Stomach (tissue), 9 donors: ENCODE results near the gene CEP41. TPM values are rescaled to one million over a fixed set of nuclear protein-coding genes. Genes with fewer than 3 reads are reported as not detected.

ENCODE experiments used
- DNase-seq, 2 donors: peaks; one replicate each; pipeline versions ENCODE4 v3.0.0 to v3.0.0-alpha.2; 2013 to 2019
- H3K27ac ChIP-seq, 5 donors: fragments of 200-600 bp in 4 of 5; sonication (generic) in 4 of 5; one replicate each; pipeline ENCODE4 v1.5.1; 2013 to 2019; ENCODE audit warnings: mild to moderate bottlenecking in 1 of 5, moderate library complexity in 1 of 5
- H3K27me3 ChIP-seq, 3 donors: fragments of 200-600 bp; sonication (generic); one replicate each; pipeline ENCODE4 v1.5.1; 2017 to 2019; ENCODE audit warnings: mixed run types in 1 of 3
- H3K36me3 ChIP-seq, 4 donors: fragments of 200-600 bp; sonication (generic); 1 replicate in 3 of 4; 2 replicates in 1 of 4; pipeline ENCODE4 v1.5.1; 2016 to 2019
- H3K4me1 ChIP-seq, 4 donors: fragments of 200-600 bp; sonication (generic); one replicate each; pipeline ENCODE4 v1.5.1; 2016 to 2019
- H3K4me3 ChIP-seq, 4 donors: fragments of 200-600 bp; sonication (generic) in 3 of 4; one replicate each; pipeline ENCODE4 v1.5.1; 2016 to 2019; ENCODE audit warnings: mild to moderate bottlenecking in 1 of 4
- H3K9me3 ChIP-seq, 4 donors: fragments of 200-600 bp; sonication (generic); one replicate each; pipeline ENCODE4 v1.5.1; 2016 to 2019
- EP300 ChIP-seq: sonication (generic); formaldehyde crosslinking; IDR thresholded peaks from one replicate; pipeline ENCODE4 v1.6.1; 2017; ENCODE audit warnings: antibody characterized with exemption
- POLR2A ChIP-seq, 4 donors: fragments of 450-650 bp; IDR thresholded peaks; one replicate each; pipeline ENCODE4 v1.6.1; 2016; ENCODE audit warnings: antibody characterized with exemption in 4 of 4, control low read depth in 2 of 4, mild to moderate bottlenecking in 1 of 4, moderate library complexity in 1 of 4
- POLR2AphosphoS5 ChIP-seq, 3 donors: sonication (generic); formaldehyde crosslinking; IDR thresholded peaks; one replicate each; pipeline ENCODE4 v1.6.1; 2016; ENCODE audit warnings: antibody characterized with exemption in 3 of 3
- WGBS, 5 donors: extraction: QIAGEN DNeasy Blood & Tissue Kit in 3 of 5; methylation state at CpG; one replicate each; pipeline versions ENCODE4 v1.1.5 to v1.1.7; 2013 to 2018; 5-methylcytosine and 5-hydroxymethylcytosine counted together
- intact Hi-C: fragments of 100-400 bp; cut with DNase I; formaldehyde crosslinking; loops from one replicate; pipeline ENCODE4 v1.15.1; 2023; ENCODE audit warnings: low total_unique reads
- polyA plus RNA-seq, 3 donors: library from polyadenylated mRNA; stranded (reverse); fragments of 200-250 nt; gene quantifications; one replicate each; pipeline ENCODE4 v1.2.3, GENCODE V29; 2013
- total RNA-seq, 5 donors: library from RNA; depleted of rRNA; stranded (reverse); fragments of >200 nt; gene quantifications; one replicate each; pipeline versions ENCODE4 v1.1.0 to v1.2.3, GENCODE V29; 2014 to 2016
- TF ChIP-seq, protein P1 (sequence below), 7 experiments: fragments of 450-650 bp in 4 of 7; fragments of 200-600 bp in 3 of 7; sonication (generic) in 3 of 7; IDR thresholded peaks; one replicate each; pipeline ENCODE4 v1.5.1; 2016 to 2019; ENCODE audit warnings: antibody characterized with exemption in 7 of 7, control low read depth in 2 of 7, mild to moderate bottlenecking in 1 of 7
- donor health status: healthy with polysubstance abuse.
- donor health status: Bipolar disorder and iron deficiency.
- donor health status: healthy.

CEP41 gene
- total and polyA plus RNA-seq, 8 donors = 0.58 to 6.2 (median 3.0) TPM

DNA sequence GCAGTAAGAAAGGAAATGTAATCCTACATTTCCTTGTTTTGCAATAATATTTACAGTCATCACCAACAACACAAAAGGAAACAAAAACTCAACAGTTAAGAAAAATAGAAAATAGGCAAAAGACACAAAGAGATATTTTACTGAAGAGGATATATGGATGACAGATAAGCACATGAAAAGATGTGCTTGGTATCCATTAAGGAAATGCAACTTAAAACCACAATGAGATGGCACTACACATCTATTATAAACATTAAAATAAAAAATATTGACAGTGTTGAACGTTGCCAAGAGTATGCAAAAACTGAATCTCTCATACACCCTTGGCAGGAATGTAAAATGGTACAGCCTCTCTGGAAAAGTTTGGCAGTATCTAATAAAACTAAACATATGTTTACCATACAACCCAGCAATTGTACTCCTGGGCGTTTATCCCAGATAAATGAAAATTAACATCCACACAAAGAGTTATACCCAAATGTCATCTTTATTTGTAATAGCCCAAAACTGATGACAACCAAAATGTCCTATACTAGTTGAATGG lies 5.4 kb downstream of the CEP41 start:
- intact Hi-C loops = no loop called here
- Histone ChIP-seq H3K36me3 (no peaks in the 10 kb centered on the region), H3K9me3 (no peaks in the 10 kb centered on the region), H3K27ac (no peak overlapping the region), H3K27me3 (no peaks in the 10 kb centered on the region), H3K4me3 (no peak overlapping the region), H3K4me1 (peaks cover 0 to 31% (median 14%) of the 10 kb centered on the region in 4 donors)
- TF ChIP-seq POLR2AphosphoS5 (IDR thresholded peaks at IDR 0.05) (no peak), POLR2A (IDR thresholded peaks at IDR 0.05) (no peak), EP300 (no peak)
- TF ChIP-seq, protein P1, sequence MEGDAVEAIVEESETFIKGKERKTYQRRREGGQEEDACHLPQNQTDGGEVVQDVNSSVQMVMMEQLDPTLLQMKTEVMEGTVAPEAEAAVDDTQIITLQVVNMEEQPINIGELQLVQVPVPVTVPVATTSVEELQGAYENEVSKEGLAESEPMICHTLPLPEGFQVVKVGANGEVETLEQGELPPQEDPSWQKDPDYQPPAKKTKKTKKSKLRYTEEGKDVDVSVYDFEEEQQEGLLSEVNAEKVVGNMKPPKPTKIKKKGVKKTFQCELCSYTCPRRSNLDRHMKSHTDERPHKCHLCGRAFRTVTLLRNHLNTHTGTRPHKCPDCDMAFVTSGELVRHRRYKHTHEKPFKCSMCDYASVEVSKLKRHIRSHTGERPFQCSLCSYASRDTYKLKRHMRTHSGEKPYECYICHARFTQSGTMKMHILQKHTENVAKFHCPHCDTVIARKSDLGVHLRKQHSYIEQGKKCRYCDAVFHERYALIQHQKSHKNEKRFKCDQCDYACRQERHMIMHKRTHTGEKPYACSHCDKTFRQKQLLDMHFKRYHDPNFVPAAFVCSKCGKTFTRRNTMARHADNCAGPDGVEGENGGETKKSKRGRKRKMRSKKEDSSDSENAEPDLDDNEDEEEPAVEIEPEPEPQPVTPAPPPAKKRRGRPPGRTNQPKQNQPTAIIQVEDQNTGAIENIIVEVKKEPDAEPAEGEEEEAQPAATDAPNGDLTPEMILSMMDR (IDR thresholded peaks at IDR 0.05) = no peak
- no peak for DNase-seq
- WGBS, 5 donors = 42 to 60% (median 50%) methylated on average over 2 of the region's 2 CpGs

DNA sequence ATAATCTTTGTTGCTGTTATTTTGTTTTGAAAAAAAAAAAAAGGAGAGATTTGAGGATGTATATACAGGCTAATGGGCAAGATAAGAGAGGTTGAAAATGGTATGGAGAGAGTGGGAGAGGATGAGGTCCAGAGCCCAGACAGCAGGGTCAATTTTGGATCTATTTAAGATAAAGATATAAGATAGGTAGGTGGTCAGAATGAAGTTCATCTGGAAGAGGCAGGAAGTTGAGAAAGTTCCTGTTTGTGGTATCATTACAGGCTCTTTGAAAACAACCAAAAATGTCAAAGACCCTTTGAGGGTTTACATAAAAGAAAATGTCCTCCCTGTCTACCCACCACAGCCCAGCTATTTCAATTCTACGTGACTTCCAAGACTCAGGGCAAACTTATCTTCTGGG lies 7.5 kb downstream of the CEP41 start:
- Histone ChIP-seq H3K4me3 (no peak overlapping the region), H3K36me3 (no peaks in the 10 kb centered on the region), H3K27me3 (no peaks in the 10 kb centered on the region), H3K27ac (no peak overlapping the region), H3K9me3 (no peaks in the 10 kb centered on the region), H3K4me1 (peaks cover 0 to 24% (median 9%) of the 10 kb centered on the region in 4 donors)
- TF ChIP-seq, protein P1 (IDR thresholded peaks at IDR 0.05) = no peak
- TF ChIP-seq POLR2A (IDR thresholded peaks at IDR 0.05) = no peak
- TF ChIP-seq EP300 = no peak
- TF ChIP-seq POLR2AphosphoS5 (IDR thresholded peaks at IDR 0.05) = no peak
- intact Hi-C loops = no loop called here
- 74 to 90% (median 86%) methylated on average over 1 of the region's 1 CpG for WGBS, 5 donors
- no peak for DNase-seq

DNA sequence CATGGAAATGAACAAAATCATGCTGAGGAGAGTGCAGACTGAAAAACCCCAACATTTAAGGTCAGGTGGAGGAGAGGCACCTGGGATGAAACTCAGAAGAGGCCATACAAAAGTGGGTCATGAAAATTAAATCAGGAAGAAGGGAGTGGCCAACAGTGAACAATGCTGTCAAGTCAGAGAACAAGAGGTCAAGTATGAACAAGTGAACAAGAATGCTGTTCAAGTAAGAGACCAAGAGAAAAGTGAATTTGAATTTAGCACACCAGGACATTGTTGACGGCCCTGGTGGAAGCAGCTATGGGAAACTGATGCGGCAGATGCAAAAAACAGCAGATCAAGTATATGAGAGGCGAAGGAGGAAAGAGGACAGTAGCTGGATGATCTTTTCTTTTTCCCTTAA lies 7.9 kb downstream of the CEP41 start:
- no peaks in the 10 kb centered on the region for H3K27me3 ChIP-seq
- no peak overlapping the region for H3K27ac ChIP-seq
- H3K36me3 ChIP-seq = no peaks in the 10 kb centered on the region
- H3K4me1 ChIP-seq = peaks cover 0 to 24% (median 9%) of the 10 kb centered on the region in 4 donors
- no peak overlapping the region for H3K4me3 ChIP-seq
- no peaks in the 10 kb centered on the region for H3K9me3 ChIP-seq
- WGBS, 5 donors = 75 to 90% (median 87%) methylated on average over 3 of the region's 3 CpGs
- intact Hi-C loops = no loop called here
- no peak for DNase-seq
- no peak for TF ChIP-seq POLR2AphosphoS5 (IDR thresholded peaks at IDR 0.05)
- TF ChIP-seq POLR2A (IDR thresholded peaks at IDR 0.05) = no peak
- no peak for TF ChIP-seq EP300
- TF ChIP-seq, protein P1 (IDR thresholded peaks at IDR 0.05) = no peak

DNA sequence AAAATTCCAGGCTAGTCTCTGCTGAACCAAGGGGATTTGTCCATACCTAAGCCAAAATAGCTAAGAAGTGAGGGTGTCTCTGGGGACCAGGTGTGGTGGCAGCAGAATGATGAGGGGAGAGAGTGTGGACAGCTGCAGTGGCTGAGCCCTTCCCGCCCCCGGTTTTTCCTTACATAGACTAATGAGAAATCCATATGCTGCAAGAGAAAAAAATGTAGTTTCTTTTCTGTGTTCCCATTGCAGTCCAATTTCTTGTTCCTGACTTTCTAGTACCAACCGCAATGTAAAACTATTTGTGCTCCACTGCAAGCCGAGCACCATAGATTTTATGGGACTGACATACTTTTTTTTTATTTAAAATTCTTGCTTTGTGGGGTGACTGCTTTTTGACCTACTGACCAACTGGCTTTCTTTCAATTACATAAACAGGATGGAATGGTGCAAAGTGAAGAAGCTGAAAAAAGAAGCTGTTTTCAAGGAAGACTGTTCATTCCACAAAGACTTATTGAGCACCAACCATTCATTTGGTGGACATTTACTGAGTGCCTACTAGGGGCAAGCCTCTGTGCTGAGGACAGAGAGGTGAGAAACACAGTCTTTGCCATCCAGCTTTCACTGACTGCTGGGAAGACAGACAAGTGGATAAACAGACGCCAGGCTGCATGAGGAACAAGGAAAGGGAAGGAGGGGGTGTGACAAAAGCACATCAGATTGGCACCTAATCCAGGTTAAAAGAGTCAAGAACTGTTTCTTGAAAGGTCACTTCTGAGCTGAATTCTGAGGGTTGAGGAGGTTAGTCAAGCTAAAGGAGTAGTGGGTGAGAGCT lies 9.8 kb downstream of the CEP41 start:
- TF ChIP-seq EP300 (no peak), POLR2AphosphoS5 (IDR thresholded peaks at IDR 0.05) (no peak), POLR2A (IDR thresholded peaks at IDR 0.05) (no peak)
- TF ChIP-seq, protein P1 (IDR thresholded peaks at IDR 0.05) = no peak
- peaks cover 0 to 24% (median 9%) of the 10 kb centered on the region in 4 donors for H3K4me1 ChIP-seq

More for the DNA sequence above, 9.8 kb downstream of the CEP41 start:
- 51 to 63% (median 54%) methylated on average over 5 of the region's 5 CpGs for WGBS, 5 donors
- H3K27ac ChIP-seq = peak overlapping the region in 1 of 5 donors; percentile 19
- H3K27me3 ChIP-seq = no peaks in the 10 kb centered on the region
- intact Hi-C loops = no loop called here
- H3K9me3 ChIP-seq = no peaks in the 10 kb centered on the region
- H3K4me3 ChIP-seq = peak overlapping the region in 1 of 4 donors; percentile 1
- peaks cover 0 to 4% (median 0%) of the 10 kb centered on the region in 4 donors for H3K36me3 ChIP-seq
- DNase-seq = peak in 1 of 2 donors; percentile 88
